OCI-LY1 (cell line): Measurements from ENCODE around the gene ZFP36L2.

Experiments
- CTCF ChIP-seq: fragments of 200-600 bp; sonication (generic), shearing (Covaris generic); IDR thresholded peaks from 2 replicates; pipeline ENCODE4 v1.5.1; 2017; ENCODE audit warnings: mild to moderate bottlenecking, antibody characterized with exemption, low read length, moderate library complexity, mixed read lengths
- EZH2 ChIP-seq: fragments of 200-600 bp; sonication (generic), shearing (Covaris generic); IDR thresholded peaks from 2 replicates; pipeline ENCODE4 v1.8.0; 2017; ENCODE audit warnings: borderline replicate concordance, mixed run types, mild to moderate bottlenecking, antibody characterized with exemption, low read length, moderate library complexity, mixed read lengths

GRCh38 chr2:43262951-43263350, 36.5 kb upstream of the ZFP36L2 start:
- no peak for TF ChIP-seq CTCF
- TF ChIP-seq EZH2 = no peak
